T-helper 17 cell (primary cell): ENCODE measurements around the gene MYADM. TPM values are rescaled to one million over a fixed set of nuclear protein-coding genes. Genes with fewer than 3 reads are reported as not detected.
A peak's percentile ranks its signal among the peaks of the same experiment; 100 is the strongest.

Source experiments
- ATAC-seq: fragments of 150-1000 bp; cut with Tn5 transposase; 2 replicates; pipeline ENCODE4 v1.10.0; 2021; ENCODE audit warnings: mild to moderate bottlenecking, moderate library complexity
- DNase-seq, 3 donors: peaks; one replicate each; pipeline versions ENCODE4 v3.0.0 to v3.0.0-alpha.2; 2020 to 2021
- H3K9me3 ChIP-seq: one replicate; pipeline ENCODE4 v1.7.0; 2013; ENCODE audit warnings: low read length, mild to moderate bottlenecking; ENCODE audit not compliant: control insufficient read depth, poor library complexity, severe bottlenecking
- H3K27ac Mint-ChIP-seq: one replicate; pipeline ENCODE4 v1.8.0; 2022; ENCODE audit warnings: mild to moderate bottlenecking, moderate library complexity, mixed read lengths
- H3K27me3 Mint-ChIP-seq: one replicate; pipeline ENCODE4 v1.8.0; 2022; ENCODE audit warnings: mixed read lengths
- H3K36me3 Mint-ChIP-seq: one replicate; pipeline ENCODE4 v1.8.0; 2022; ENCODE audit warnings: low read depth, mixed read lengths
- H3K4me1 Mint-ChIP-seq: one replicate; pipeline ENCODE4 v1.8.0; 2022; ENCODE audit warnings: mild to moderate bottlenecking, mixed read lengths
- H3K4me3 Mint-ChIP-seq: one replicate; pipeline ENCODE4 v1.8.0; 2022; ENCODE audit warnings: mild to moderate bottlenecking, moderate library complexity, mixed read lengths
- total RNA-seq, 4 donors: library from RNA in 2 of 4; stranded (reverse) in 2 of 4; gene quantifications; one replicate each; pipeline ENCODE4 v1.2.3 and lab custom pipeline; 2022 to 2026

MYADM gene
- total RNA-seq, 2 donors from 2014 or later: 392 to 670 TPM

- ATAC-seq: no peak
These were observed 38.1 kb downstream of the MYADM start for GRCh38 chr19:53905787-53906186.

GRCh38 chr19:53906211-53907192, 38.8 kb downstream of the MYADM start:
- no peak overlapping the region for H3K27ac Mint-ChIP-seq
- peaks cover 27% of the 10 kb centered on the region for H3K4me1 Mint-ChIP-seq
- H3K9me3 ChIP-seq: no peaks in the 10 kb centered on the region
- peaks cover 22% of the 10 kb centered on the region for H3K36me3 Mint-ChIP-seq
- H3K27me3 Mint-ChIP-seq: peaks cover 57% of the 10 kb centered on the region
- peak overlapping the region; percentile 50 for H3K4me3 Mint-ChIP-seq
- ATAC-seq: peak; percentile 64
- peak; percentile 45 to 66 (median 57) for DNase-seq

More at GRCh38 chr19:53905787-53906186, 38.1 kb downstream of the MYADM start:
- Mint-ChIP-seq H3K36me3 (peaks cover 21% of the 10 kb centered on the region), H3K4me3 (peak overlapping the region; percentile 4), H3K27me3 (peaks cover 53% of the 10 kb centered on the region), H3K27ac (no peak overlapping the region), H3K4me1 (peaks cover 27% of the 10 kb centered on the region)
- no peaks in the 10 kb centered on the region for H3K9me3 ChIP-seq
- no peak for DNase-seq

GRCh38 chr19:53907193-53907581, 39.5 kb downstream of the MYADM start:
- DNase-seq (no peak), ATAC-seq (no peak)
- H3K27me3 Mint-ChIP-seq: peaks cover 64% of the 10 kb centered on the region
- peak overlapping the region; percentile 5 for H3K4me3 Mint-ChIP-seq
- peaks cover 27% of the 10 kb centered on the region for H3K4me1 Mint-ChIP-seq
- H3K27ac Mint-ChIP-seq: no peak overlapping the region
- no peaks in the 10 kb centered on the region for H3K9me3 ChIP-seq
- H3K36me3 Mint-ChIP-seq: peaks cover 22% of the 10 kb centered on the region

GRCh38 chr19:53907690-53908089, 40.0 kb downstream of the MYADM start:
- ATAC-seq (no peak), DNase-seq (no peak)
- no peaks in the 10 kb centered on the region for H3K9me3 ChIP-seq
- peaks cover 27% of the 10 kb centered on the region for H3K4me1 Mint-ChIP-seq
- H3K27ac Mint-ChIP-seq: no peak overlapping the region
- peaks cover 69% of the 10 kb centered on the region for H3K27me3 Mint-ChIP-seq
- H3K36me3 Mint-ChIP-seq: peaks cover 22% of the 10 kb centered on the region
- H3K4me3 Mint-ChIP-seq: peak overlapping the region; percentile 22

GRCh38 chr19:53908106-53908934, 40.6 kb downstream of the MYADM start:
- no peaks in the 10 kb centered on the region for H3K9me3 ChIP-seq
- ATAC-seq: peak; percentile 73
- Mint-ChIP-seq H3K4me3 (peak overlapping the region; percentile 47), H3K36me3 (peaks cover 22% of the 10 kb centered on the region), H3K27ac (no peak overlapping the region), H3K4me1 (peaks cover 27% of the 10 kb centered on the region), H3K27me3 (peaks cover 71% of the 10 kb centered on the region)
- DNase-seq: peak in 1 of 3 donors; percentile 22

DNA sequence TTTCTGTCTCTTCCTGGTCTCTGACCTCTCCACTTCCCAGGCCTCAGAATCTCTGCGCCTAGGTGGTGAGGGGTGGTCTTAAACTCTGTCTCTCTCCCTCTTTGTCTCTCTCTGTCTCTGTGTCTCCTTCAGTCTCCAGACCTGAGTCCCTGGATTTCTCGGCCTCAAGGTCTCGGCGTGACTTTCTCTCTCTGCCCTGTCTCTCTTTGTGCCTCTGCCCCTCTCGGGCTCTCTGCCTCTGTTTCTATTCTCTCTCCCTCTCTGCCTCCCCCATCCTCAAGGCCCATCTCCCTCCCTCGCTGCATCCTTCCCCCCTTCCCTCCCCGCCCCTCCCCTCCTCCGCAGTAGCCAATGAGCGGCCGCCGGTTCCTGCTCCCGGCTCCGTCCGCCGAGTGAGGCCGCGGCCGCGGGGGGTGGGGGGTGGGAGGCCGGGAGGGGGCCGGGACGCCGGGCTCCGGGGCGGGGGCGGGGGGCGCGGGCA, 41.3 kb downstream of the MYADM start, which contains the start of gene CACNG7:
Gene CACNG7 (plus strand): TSS at position 344 of the 481 bp plus-strand sequence. CDS start 3,554 bp downstream, outside the sequence.
- no peaks in the 10 kb centered on the region for H3K9me3 ChIP-seq
- DNase-seq: no peak
- no peak for ATAC-seq
- Mint-ChIP-seq H3K27ac (no peak within 1 kb of the TSS), H3K4me3 (peak within 1 kb of the TSS; percentile 47), H3K27me3 (peaks cover 71% of the 10 kb centered on the region), H3K4me1 (peaks cover 27% of the 10 kb centered on the region), H3K36me3 (peaks cover 22% of the 10 kb centered on the region)

DNA sequence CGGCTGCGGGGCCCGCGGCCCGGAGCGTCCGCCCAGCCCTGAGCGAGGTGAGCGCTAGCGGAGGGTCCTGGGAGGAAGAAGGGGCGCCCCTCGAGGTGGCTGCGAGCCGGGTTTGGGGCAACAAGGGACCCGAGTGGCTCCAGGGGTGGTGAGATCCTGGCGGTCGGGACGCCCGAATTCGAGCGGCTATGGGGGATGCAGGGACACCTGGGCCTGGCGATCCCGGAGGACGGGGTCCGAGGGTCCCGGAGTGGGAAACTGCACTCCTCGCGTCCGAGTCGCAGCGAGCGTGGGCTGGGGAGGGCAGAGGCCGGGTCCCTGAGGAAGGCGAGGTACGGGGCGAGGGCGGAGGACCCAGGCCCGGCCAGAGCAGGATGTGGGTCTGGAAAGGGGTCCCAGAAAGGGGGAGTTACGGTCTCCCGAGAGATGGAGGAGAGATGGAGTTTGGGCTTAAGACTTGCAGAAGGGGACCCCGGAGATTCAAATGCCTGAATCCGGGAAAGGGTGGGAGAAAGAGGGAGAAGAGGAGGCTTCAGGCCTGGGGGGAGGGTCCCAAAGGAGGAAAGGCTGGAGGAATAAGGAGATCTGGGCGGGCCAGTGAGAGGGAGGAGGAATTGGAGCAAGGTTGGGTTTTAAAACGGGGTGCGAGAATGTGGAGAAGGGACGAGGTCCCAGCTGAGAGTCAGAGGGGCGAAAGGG, 41.9 kb downstream of the MYADM start:
- H3K27ac Mint-ChIP-seq: no peak overlapping the region
- H3K4me1 Mint-ChIP-seq: peaks cover 27% of the 10 kb centered on the region
- peaks cover 22% of the 10 kb centered on the region for H3K36me3 Mint-ChIP-seq
- DNase-seq (no peak), ATAC-seq (no peak)
- peaks cover 67% of the 10 kb centered on the region for H3K27me3 Mint-ChIP-seq
- no peaks in the 10 kb centered on the region for H3K9me3 ChIP-seq
- H3K4me3 Mint-ChIP-seq: no peak overlapping the region

DNA sequence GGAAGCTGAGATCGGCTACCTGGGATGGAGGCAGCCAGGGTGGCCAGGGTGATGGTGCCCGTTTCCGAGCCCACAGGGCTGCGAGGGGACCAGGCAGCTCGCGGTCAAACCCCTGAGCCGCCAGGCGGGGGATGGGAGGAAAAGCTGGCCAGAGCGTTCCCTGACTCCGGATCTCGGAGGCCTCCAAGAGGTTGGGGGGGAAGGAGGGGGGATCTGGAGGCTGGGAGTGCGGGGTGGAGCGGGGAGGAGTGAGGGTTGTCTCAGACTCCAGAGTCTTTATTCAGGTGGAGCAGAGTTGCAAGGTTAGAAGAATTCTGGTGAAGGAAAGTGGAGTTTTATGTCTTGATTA, 42.5 kb downstream of the MYADM start:
- DNase-seq: no peak
- Mint-ChIP-seq H3K27me3 (peaks cover 62% of the 10 kb centered on the region), H3K4me3 (no peak overlapping the region), H3K27ac (no peak overlapping the region), H3K36me3 (peaks cover 22% of the 10 kb centered on the region), H3K4me1 (peaks cover 27% of the 10 kb centered on the region)
- no peaks in the 10 kb centered on the region for H3K9me3 ChIP-seq
- ATAC-seq: no peak

- H3K9me3 ChIP-seq: no peaks in the 10 kb centered on the region
- Mint-ChIP-seq H3K4me3 (no peak overlapping the region), H3K4me1 (peaks cover 18% of the 10 kb centered on the region), H3K27ac (no peak overlapping the region), H3K36me3 (peaks cover 13% of the 10 kb centered on the region), H3K27me3 (peaks cover 58% of the 10 kb centered on the region)
- DNase-seq (no peak), ATAC-seq (no peak)
These were observed 45.0 kb downstream of the MYADM start for GRCh38 chr19:53912653-53913052.

DNA sequence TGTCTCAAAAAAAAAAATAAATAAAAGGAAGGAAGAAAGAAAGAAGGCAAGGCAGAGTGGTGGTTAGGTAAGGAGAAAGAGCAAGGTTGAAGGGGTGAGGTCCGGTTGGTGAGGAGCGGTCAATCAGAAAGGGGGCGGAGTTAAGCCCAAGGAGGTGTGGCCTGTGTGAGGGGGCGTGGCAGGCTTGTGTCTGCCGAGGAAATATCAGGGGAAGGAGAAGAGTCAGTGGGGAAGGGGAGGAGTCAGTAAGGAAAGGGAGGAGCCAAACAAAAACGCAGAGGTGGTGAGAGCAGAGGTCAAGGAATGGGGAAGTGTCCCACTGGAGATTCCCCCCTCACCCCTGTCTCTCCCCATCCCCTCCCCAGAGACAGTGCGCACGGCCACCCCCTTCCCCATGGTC, 47.3 kb downstream of the MYADM start:
- H3K27me3 Mint-ChIP-seq: peaks cover 44% of the 10 kb centered on the region
- DNase-seq: no peak

DNA sequence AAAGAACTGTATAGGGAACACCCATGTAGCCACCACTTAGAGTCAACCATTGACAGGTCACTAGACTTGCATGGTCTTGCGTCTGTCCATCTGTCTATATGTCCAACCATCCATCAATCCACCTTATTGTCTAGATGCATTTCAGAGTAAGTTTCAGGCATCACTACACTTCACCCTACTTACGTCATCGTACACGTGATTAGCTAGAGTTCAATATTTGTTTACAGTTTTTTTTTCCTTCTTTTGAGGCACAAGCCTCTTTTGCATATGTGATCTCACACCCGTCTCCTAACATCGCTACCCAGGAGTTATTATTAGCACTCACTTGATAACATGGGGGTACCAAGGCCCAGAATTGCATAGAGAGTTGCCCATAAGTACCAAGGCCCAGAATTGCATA, 48.3 kb downstream of the MYADM start:
- no peak for ATAC-seq
- Mint-ChIP-seq H3K4me3 (no peak overlapping the region), H3K27me3 (peaks cover 34% of the 10 kb centered on the region), H3K36me3 (peaks cover 2% of the 10 kb centered on the region), H3K27ac (no peak overlapping the region), H3K4me1 (no peaks in the 10 kb centered on the region)
- H3K9me3 ChIP-seq: no peaks in the 10 kb centered on the region
- DNase-seq: no peak

More for the DNA sequence above, 47.3 kb downstream of the MYADM start:
- Mint-ChIP-seq H3K4me1 (peaks cover 5% of the 10 kb centered on the region), H3K4me3 (no peak overlapping the region), H3K36me3 (peaks cover 7% of the 10 kb centered on the region), H3K27ac (no peak overlapping the region)
- no peaks in the 10 kb centered on the region for H3K9me3 ChIP-seq
- ATAC-seq: no peak

DNA sequence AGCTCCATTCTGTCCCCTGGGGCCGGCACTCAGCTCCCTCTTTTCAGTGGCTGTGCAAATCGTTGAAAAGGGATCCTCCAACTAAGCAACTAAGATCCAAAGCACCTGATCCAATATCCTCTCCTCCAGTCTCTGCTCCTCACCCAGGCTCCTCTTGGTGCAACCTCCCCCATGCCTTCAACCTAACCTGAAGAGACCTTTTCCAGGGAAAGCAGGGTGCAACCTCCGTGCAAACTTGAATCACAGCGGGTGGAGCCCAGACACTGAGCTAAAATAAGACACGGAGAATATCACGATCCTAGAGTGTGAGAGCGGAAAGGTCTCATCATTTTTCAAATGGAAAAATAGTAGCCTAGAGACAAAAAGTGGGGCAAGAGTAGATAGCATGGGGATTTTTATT, 49.7 kb downstream of the MYADM start:
- Mint-ChIP-seq H3K27me3 (peaks cover 21% of the 10 kb centered on the region), H3K36me3 (no peaks in the 10 kb centered on the region), H3K4me1 (no peaks in the 10 kb centered on the region), H3K27ac (no peak overlapping the region), H3K4me3 (no peak overlapping the region)
- no peaks in the 10 kb centered on the region for H3K9me3 ChIP-seq
- ATAC-seq (no peak), DNase-seq (no peak)
